GM23338 (cell line): ENCODE measurements around the gene CDCP1. TPM values are rescaled to one million over a fixed set of nuclear protein-coding genes. Genes with fewer than 3 reads are reported as not detected.

Source experiments
- ATAC-seq: fragments of 200-7000 bp; cut with Tn5 transposase; 3 replicates; pipeline ENCODE4 v1.9.1; 2020
- DNase-seq: peaks from one replicate; pipeline ENCODE4 v3.0.0-alpha.2; 2015; ENCODE audit warnings: low spot score
- H2AFZ ChIP-seq: fragments of 200-600 bp; sonication (generic); 2 replicates; pipeline ENCODE4 v1.8.0; 2016; ENCODE audit warnings: antibody characterized with exemption, mild to moderate bottlenecking, moderate library complexity
- H3F3A ChIP-seq: fragments of 200-600 bp; sonication (generic); replicated peaks from 2 replicates; pipeline ENCODE4 v1.8.0; 2017; ENCODE audit warnings: antibody characterized with exemption, mixed run types, low read depth
- H3K27ac ChIP-seq: fragments of 200-600 bp; sonication (generic); 2 replicates; pipeline ENCODE4 v1.6.1; 2016; ENCODE audit warnings: low read depth
- H3K27me3 ChIP-seq: fragments of 200-600 bp; sonication (generic); 2 replicates; pipeline ENCODE4 v1.8.0; 2016; ENCODE audit warnings: mild to moderate bottlenecking, mixed run types, moderate library complexity; ENCODE audit not compliant: insufficient read depth
- H3K36me3 ChIP-seq: fragments of 200-600 bp; sonication (generic); 2 replicates; pipeline ENCODE4 v1.8.0; 2016; ENCODE audit warnings: mild to moderate bottlenecking; ENCODE audit not compliant: insufficient read depth
- H3K4me1 ChIP-seq: fragments of 200-600 bp; sonication (generic); 2 replicates; pipeline ENCODE4 v1.8.0; 2016; ENCODE audit warnings: mild to moderate bottlenecking, moderate library complexity; ENCODE audit not compliant: insufficient read depth
- H3K4me2 ChIP-seq: fragments of 200-600 bp; sonication (generic); 2 replicates; pipeline ENCODE4 v1.7.1; 2017; ENCODE audit warnings: mixed run types
- H3K4me3 ChIP-seq: fragments of 200-600 bp; sonication (generic); 2 replicates; pipeline ENCODE4 v1.6.1; 2016; ENCODE audit warnings: mixed run types
- H3K79me2 ChIP-seq: fragments of 200-600 bp; sonication (generic); replicated peaks from 2 replicates; pipeline ENCODE4 v1.8.0; 2017; ENCODE audit warnings: mild to moderate bottlenecking; ENCODE audit not compliant: insufficient read depth
- H3K9me2 ChIP-seq: fragments of 200-600 bp; sonication (generic); 2 replicates; pipeline ENCODE4 v1.8.0; 2017; ENCODE audit not compliant: insufficient read depth
- H4K20me1 ChIP-seq: fragments of 200-600 bp; sonication (generic); replicated peaks from 2 replicates; pipeline ENCODE4 v1.8.0; 2017; ENCODE audit warnings: mild to moderate bottlenecking; ENCODE audit not compliant: insufficient read depth
- H3K27ac Mint-ChIP-seq: 2 replicates; pipeline ENCODE4 v1.8.0; 2020; ENCODE audit warnings: inconsistent platforms, mild to moderate bottlenecking, moderate library complexity, mixed read lengths
- H3K27me3 Mint-ChIP-seq: 3 replicates; pipeline ENCODE4 v1.8.0; 2022; ENCODE audit warnings: low read depth, mild to moderate bottlenecking, moderate library complexity, mixed read lengths, inconsistent platforms; ENCODE audit not compliant: insufficient read depth, poor library complexity
- H3K36me3 Mint-ChIP-seq: 3 replicates; pipeline ENCODE4 v1.8.0; 2021; ENCODE audit warnings: low read depth, mild to moderate bottlenecking, inconsistent platforms, moderate library complexity, mixed read lengths
- H3K4me1 Mint-ChIP-seq: 3 replicates; pipeline ENCODE4 v1.8.0; 2020; ENCODE audit warnings: mild to moderate bottlenecking, inconsistent platforms, mixed read lengths
- H3K4me3 Mint-ChIP-seq: 3 replicates; pipeline ENCODE4 v1.8.0; 2021; ENCODE audit warnings: moderate library complexity, mild to moderate bottlenecking, inconsistent platforms, mixed read lengths
- H3K9me3 Mint-ChIP-seq: 3 replicates; pipeline ENCODE4 v1.8.0; 2020; ENCODE audit warnings: moderate library complexity, mild to moderate bottlenecking, inconsistent platforms, mixed read lengths
- CREB1 ChIP-seq: fragments of 250-450 bp; sonication (Bioruptor Pico); IDR thresholded peaks from 2 replicates; pipeline ENCODE4 v1.5.0; 2020; ENCODE audit warnings: low read depth, mild to moderate bottlenecking, moderate library complexity
- EZH2 ChIP-seq: fragments of 200-600 bp; sonication (generic); IDR thresholded peaks from one replicate; pipeline ENCODE4 v1.8.0; 2017; ENCODE audit warnings: antibody characterized with exemption, mild to moderate bottlenecking, low read depth; ENCODE audit not compliant: unreplicated experiment
- EZH2phosphoT487 ChIP-seq: fragments of 200-600 bp; sonication (generic); IDR thresholded peaks from one replicate; pipeline ENCODE4 v1.8.1; 2018; ENCODE audit warnings: antibody characterized with exemption; ENCODE audit not compliant: unreplicated experiment
- JUNB ChIP-seq: IDR thresholded peaks from one replicate; pipeline ENCODE4 v1.6.1; 2016; ENCODE audit warnings: antibody characterized with exemption; ENCODE audit not compliant: unreplicated experiment
- NANOG ChIP-seq: IDR thresholded peaks from 2 replicates; pipeline ENCODE4 v1.6.1; 2016; ENCODE audit warnings: antibody characterized with exemption, borderline replicate concordance
- POLR2AphosphoS5 ChIP-seq: IDR thresholded peaks from 2 replicates; pipeline ENCODE4 v1.6.1; 2016; ENCODE audit warnings: antibody characterized with exemption, low read depth
- STAT1 ChIP-seq: IDR thresholded peaks from one replicate; pipeline ENCODE4 v1.6.1; 2016; ENCODE audit warnings: antibody characterized with exemption; ENCODE audit not compliant: unreplicated experiment
- ZNF114 ChIP-seq: fragments of 250-450 bp; sonication (Bioruptor Pico); IDR thresholded peaks from 2 replicates; pipeline ENCODE4 v1.5.0; 2020; ENCODE audit warnings: mild to moderate bottlenecking, moderate library complexity
- ZNF331 ChIP-seq: fragments of 250-450 bp; sonication (Bioruptor Pico); IDR thresholded peaks from 2 replicates; pipeline ENCODE4 v1.5.0; 2020; ENCODE audit warnings: low read depth, mild to moderate bottlenecking, moderate library complexity
- polyA plus RNA-seq: library from polyadenylated mRNA; unstranded; fragments of >200 nt; fragmentation: Nextera tagmentation; extraction: Ambion mirVana; gene quantifications from 2 replicates; pipeline ENCODE4 v1.2.1, GENCODE V29; 2016
- total RNA-seq: library from RNA; depleted of rRNA; stranded (reverse); fragments of >200 nt; shearing (Covaris generic); gene quantifications from 2 replicates; pipeline ENCODE4 v1.2.3, GENCODE V29; 2014
- TF ChIP-seq, protein P1 (sequence below): IDR thresholded peaks from 2 replicates; pipeline ENCODE4 v1.6.1; 2016; ENCODE audit warnings: antibody characterized with exemption
- TF ChIP-seq, protein P2 (sequence below), 2 experiments: fragments of 200-600 bp in 1 of 2; sonication (generic) in 1 of 2; conservative IDR thresholded peaks; 2 replicates each; pipeline versions ENCODE4 v1.5.1 to v1.6.1; 2016 to 2017; ENCODE audit warnings: antibody characterized with exemption in 2 of 2, low read depth in 2 of 2, mild to moderate bottlenecking in 2 of 2, moderate library complexity in 1 of 2
- TF ChIP-seq, protein P3 (sequence below): fragments of 250-450 bp; sonication (Bioruptor Pico); IDR thresholded peaks from 2 replicates; pipeline ENCODE4 v1.5.0; 2020; ENCODE audit warnings: mild to moderate bottlenecking, moderate library complexity
- TF ChIP-seq, protein P4 (sequence below): IDR thresholded peaks from one replicate; pipeline ENCODE4 v1.6.1; 2018; ENCODE audit warnings: antibody characterized with exemption; ENCODE audit not compliant: unreplicated experiment

CDCP1 gene
- total and polyA plus RNA-seq, 2 experiments from 2014 or later = 7.7 to 20.1 TPM

GRCh38 chr3:45148921-45149320 lies 2.7 kb upstream of the CDCP1 start:
- Mint-ChIP-seq H3K4me3 (no peak overlapping the region), H3K27ac (no peak overlapping the region), H3K9me3 (no peaks in the 10 kb centered on the region; the same call in 2 of the 3 replicates), H3K36me3 (no peaks in the 10 kb centered on the region; the same call in 2 of the 3 replicates), H3K27me3 (peaks cover 27% of the 10 kb centered on the region), H3K4me1 (peaks cover 18% of the 10 kb centered on the region)
- TF ChIP-seq ZNF331 (CRISPR knock-in tag) (no peak), CREB1 (CRISPR knock-in tag) (no peak), NANOG (no peak), ZNF114 (CRISPR knock-in tag) (no peak), POLR2AphosphoS5 (no peak), STAT1 (no peak), EZH2 (no peak), JUNB (no peak), EZH2phosphoT487 (no peak)
- TF ChIP-seq, protein P1, sequence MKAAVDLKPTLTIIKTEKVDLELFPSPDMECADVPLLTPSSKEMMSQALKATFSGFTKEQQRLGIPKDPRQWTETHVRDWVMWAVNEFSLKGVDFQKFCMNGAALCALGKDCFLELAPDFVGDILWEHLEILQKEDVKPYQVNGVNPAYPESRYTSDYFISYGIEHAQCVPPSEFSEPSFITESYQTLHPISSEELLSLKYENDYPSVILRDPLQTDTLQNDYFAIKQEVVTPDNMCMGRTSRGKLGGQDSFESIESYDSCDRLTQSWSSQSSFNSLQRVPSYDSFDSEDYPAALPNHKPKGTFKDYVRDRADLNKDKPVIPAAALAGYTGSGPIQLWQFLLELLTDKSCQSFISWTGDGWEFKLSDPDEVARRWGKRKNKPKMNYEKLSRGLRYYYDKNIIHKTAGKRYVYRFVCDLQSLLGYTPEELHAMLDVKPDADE = no peak
- TF ChIP-seq, protein P2, sequence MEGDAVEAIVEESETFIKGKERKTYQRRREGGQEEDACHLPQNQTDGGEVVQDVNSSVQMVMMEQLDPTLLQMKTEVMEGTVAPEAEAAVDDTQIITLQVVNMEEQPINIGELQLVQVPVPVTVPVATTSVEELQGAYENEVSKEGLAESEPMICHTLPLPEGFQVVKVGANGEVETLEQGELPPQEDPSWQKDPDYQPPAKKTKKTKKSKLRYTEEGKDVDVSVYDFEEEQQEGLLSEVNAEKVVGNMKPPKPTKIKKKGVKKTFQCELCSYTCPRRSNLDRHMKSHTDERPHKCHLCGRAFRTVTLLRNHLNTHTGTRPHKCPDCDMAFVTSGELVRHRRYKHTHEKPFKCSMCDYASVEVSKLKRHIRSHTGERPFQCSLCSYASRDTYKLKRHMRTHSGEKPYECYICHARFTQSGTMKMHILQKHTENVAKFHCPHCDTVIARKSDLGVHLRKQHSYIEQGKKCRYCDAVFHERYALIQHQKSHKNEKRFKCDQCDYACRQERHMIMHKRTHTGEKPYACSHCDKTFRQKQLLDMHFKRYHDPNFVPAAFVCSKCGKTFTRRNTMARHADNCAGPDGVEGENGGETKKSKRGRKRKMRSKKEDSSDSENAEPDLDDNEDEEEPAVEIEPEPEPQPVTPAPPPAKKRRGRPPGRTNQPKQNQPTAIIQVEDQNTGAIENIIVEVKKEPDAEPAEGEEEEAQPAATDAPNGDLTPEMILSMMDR (conservative IDR thresholded peaks at IDR 0.05; ENCODE audit: low read depth in 2 of 2) = no peak
- TF ChIP-seq, protein P3, sequence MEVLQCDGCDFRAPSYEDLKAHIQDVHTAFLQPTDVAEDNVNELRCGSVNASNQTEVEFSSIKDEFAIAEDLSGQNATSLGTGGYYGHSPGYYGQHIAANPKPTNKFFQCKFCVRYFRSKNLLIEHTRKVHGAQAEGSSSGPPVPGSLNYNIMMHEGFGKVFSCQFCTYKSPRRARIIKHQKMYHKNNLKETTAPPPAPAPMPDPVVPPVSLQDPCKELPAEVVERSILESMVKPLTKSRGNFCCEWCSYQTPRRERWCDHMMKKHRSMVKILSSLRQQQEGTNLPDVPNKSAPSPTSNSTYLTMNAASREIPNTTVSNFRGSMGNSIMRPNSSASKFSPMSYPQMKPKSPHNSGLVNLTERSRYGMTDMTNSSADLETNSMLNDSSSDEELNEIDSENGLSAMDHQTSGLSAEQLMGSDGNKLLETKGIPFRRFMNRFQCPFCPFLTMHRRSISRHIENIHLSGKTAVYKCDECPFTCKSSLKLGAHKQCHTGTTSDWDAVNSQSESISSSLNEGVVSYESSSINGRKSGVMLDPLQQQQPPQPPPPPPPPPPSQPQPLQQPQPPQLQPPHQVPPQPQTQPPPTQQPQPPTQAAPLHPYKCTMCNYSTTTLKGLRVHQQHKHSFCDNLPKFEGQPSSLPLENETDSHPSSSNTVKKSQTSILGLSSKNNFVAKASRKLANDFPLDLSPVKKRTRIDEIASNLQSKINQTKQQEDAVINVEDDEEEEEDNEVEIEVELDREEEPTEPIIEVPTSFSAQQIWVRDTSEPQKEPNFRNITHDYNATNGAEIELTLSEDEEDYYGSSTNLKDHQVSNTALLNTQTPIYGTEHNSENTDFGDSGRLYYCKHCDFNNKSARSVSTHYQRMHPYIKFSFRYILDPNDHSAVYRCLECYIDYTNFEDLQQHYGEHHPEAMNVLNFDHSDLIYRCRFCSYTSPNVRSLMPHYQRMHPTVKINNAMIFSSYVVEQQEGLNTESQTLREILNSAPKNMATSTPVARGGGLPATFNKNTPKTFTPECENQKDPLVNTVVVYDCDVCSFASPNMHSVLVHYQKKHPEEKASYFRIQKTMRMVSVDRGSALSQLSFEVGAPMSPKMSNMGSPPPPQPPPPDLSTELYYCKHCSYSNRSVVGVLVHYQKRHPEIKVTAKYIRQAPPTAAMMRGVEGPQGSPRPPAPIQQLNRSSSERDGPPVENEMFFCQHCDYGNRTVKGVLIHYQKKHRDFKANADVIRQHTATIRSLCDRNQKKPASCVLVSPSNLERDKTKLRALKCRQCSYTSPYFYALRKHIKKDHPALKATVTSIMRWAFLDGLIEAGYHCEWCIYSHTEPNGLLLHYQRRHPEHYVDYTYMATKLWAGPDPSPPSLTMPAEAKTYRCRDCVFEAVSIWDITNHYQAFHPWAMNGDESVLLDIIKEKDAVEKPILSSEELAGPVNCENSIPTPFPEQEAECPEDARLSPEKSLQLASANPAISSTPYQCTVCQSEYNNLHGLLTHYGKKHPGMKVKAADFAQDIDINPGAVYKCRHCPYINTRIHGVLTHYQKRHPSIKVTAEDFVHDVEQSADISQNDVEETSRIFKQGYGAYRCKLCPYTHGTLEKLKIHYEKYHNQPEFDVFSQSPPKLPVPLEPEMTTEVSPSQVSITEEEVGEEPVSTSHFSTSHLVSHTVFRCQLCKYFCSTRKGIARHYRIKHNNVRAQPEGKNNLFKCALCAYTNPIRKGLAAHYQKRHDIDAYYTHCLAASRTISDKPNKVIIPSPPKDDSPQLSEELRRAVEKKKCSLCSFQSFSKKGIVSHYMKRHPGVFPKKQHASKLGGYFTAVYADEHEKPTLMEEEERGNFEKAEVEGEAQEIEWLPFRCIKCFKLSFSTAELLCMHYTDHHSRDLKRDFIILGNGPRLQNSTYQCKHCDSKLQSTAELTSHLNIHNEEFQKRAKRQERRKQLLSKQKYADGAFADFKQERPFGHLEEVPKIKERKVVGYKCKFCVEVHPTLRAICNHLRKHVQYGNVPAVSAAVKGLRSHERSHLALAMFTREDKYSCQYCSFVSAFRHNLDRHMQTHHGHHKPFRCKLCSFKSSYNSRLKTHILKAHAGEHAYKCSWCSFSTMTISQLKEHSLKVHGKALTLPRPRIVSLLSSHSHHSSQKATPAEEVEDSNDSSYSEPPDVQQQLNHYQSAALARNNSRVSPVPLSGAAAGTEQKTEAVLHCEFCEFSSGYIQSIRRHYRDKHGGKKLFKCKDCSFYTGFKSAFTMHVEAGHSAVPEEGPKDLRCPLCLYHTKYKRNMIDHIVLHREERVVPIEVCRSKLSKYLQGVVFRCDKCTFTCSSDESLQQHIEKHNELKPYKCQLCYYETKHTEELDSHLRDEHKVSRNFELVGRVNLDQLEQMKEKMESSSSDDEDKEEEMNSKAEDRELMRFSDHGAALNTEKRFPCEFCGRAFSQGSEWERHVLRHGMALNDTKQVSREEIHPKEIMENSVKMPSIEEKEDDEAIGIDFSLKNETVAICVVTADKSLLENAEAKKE (CRISPR knock-in tag) = no peak
- TF ChIP-seq, protein P4, sequence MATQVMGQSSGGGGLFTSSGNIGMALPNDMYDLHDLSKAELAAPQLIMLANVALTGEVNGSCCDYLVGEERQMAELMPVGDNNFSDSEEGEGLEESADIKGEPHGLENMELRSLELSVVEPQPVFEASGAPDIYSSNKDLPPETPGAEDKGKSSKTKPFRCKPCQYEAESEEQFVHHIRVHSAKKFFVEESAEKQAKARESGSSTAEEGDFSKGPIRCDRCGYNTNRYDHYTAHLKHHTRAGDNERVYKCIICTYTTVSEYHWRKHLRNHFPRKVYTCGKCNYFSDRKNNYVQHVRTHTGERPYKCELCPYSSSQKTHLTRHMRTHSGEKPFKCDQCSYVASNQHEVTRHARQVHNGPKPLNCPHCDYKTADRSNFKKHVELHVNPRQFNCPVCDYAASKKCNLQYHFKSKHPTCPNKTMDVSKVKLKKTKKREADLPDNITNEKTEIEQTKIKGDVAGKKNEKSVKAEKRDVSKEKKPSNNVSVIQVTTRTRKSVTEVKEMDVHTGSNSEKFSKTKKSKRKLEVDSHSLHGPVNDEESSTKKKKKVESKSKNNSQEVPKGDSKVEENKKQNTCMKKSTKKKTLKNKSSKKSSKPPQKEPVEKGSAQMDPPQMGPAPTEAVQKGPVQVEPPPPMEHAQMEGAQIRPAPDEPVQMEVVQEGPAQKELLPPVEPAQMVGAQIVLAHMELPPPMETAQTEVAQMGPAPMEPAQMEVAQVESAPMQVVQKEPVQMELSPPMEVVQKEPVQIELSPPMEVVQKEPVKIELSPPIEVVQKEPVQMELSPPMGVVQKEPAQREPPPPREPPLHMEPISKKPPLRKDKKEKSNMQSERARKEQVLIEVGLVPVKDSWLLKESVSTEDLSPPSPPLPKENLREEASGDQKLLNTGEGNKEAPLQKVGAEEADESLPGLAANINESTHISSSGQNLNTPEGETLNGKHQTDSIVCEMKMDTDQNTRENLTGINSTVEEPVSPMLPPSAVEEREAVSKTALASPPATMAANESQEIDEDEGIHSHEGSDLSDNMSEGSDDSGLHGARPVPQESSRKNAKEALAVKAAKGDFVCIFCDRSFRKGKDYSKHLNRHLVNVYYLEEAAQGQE = no peak
- Histone ChIP-seq H4K20me1 (peaks cover 6% of the 10 kb centered on the region), H3F3A (no peaks in the 10 kb centered on the region), H3K36me3 (no peaks in the 10 kb centered on the region), H3K4me3 (no peak overlapping the region), H3K4me2 (no peak overlapping the region), H2AFZ (0 out of 2 replicates have a peak overlapping the region, but pooled peaks have one; percentile 5), H3K27me3 (peaks cover 40% of the 10 kb centered on the region), H3K27ac (no peak overlapping the region), H3K79me2 (peaks cover 14% of the 10 kb centered on the region), H3K4me1 (peaks cover 14% of the 10 kb centered on the region), H3K9me2 (peaks cover 9% of the 10 kb centered on the region)
- ATAC-seq (no peak), DNase-seq (no peak)
